ENCODE data around the gene CATSPER3. TPM values are rescaled to one million over a fixed set of nuclear protein-coding genes. Genes with fewer than 3 reads are reported as not detected.

The CATSPER3 gene
- total and polyA plus RNA-seq, 2 of the 8 experiments (the other 6 are each of a cell fraction or from before 2014, with no cell fraction given) = 0.62 TPM; not detected in 1

- H3K9ac ChIP-seq (replicated peaks in 1 of 4; ENCODE audit: extremely low read depth in 1 of 4, low read depth in 3 of 4, low read length in 3 of 4) = no peak within 1 kb of the TSS
- H3K36me3 ChIP-seq (ENCODE audit: control insufficient read depth in 2 of 4, insufficient read depth in 4 of 4, low read length in 3 of 4) = peaks cover 0 to 6% (median 0%) of the 10 kb centered on the region in 4 experiments; a peak in 1 of 8 replicates
- no peak within 1 kb of the TSS for H3K27ac ChIP-seq (ENCODE audit: low read depth, low read length)
- 0 out of 2 replicates have a peak within 1 kb of the TSS, but pooled peaks have one; percentile 12 for H2AFZ ChIP-seq (ENCODE audit: low read length)
- peak within 1 kb of the TSS; percentile 84; the same call in 1 of the 2 replicates for H2BK12ac ChIP-seq (ENCODE audit: low read depth, low read length)
- H4K91ac ChIP-seq (replicated peaks; ENCODE audit: insufficient read length, low read length) = no peak within 1 kb of the TSS
- DNase-seq (ENCODE audit: low read depth in 1 of 2, low spot score in 2 of 2) (no peak), FAIRE-seq (no peak)
- WGBS, 2 experiments (ENCODE audit: extremely low coverage in 1 of 2, insufficient coverage in 1 of 2, insufficient read length in 1 of 2, insufficient replicate concordance in 2 of 2, low coverage in 1 of 2, low lambda C conversion rate in 2 of 2, missing lambda C conversion rate in 1 of 2) = 1% methylated on average over 23 of the region's 49 CpGs; no CpG with 5 or more reads in 1 of the 2 experiments
- H3K79me1 ChIP-seq (ENCODE audit: low read depth, low read length) = 0 out of 2 replicates have a peak, but pooled peaks cover 2% of the 10 kb centered on the region
- H2BK15ac ChIP-seq (ENCODE audit: low read length) = peak within 1 kb of the TSS; percentile 81; the same call in 1 of the 2 replicates
- no peak within 1 kb of the TSS for H2AK5ac ChIP-seq (ENCODE audit: low read depth, low read length)
- H3K4me2 ChIP-seq (ENCODE audit: insufficient read depth in 1 of 2, low read depth in 2 of 2, low read length in 2 of 2) = peak within 1 kb of the TSS; percentile 68 to 81
- H2BK20ac ChIP-seq (ENCODE audit: low read length) = no peak within 1 kb of the TSS
- no peak within 1 kb of the TSS for H2BK120ac ChIP-seq (replicated peaks; ENCODE audit: low read depth, low read length)
- H4K8ac ChIP-seq (ENCODE audit: extremely low read depth, insufficient read depth, low read length) = peak within 1 kb of the TSS; percentile 42; the same call in 1 of the 2 replicates
- ChIA-PET CTCF (ENCODE audit: partially characterized antibody) (interaction anchor here (0.9 to 2.0 kb wide), 3 partner anchors 10 to 157 kb away, joined by 3 to 7 read pairs (median 3); no protein-coding TSS in a partner anchor), POLR2A (ENCODE audit: partially characterized antibody) (no interaction called here)
- no peak within 1 kb of the TSS for H3K14ac ChIP-seq (ENCODE audit: insufficient read length)
- H3K23ac ChIP-seq (ENCODE audit: insufficient read length) = no peak within 1 kb of the TSS
- H2BK5ac ChIP-seq (ENCODE audit: low read depth, low read length) = no peak within 1 kb of the TSS
- peak within 1 kb of the TSS; percentile 18 to 57 (median 23); a peak in 7 of 8 replicates for H3K4me3 ChIP-seq (ENCODE audit: extremely low read depth in 1 of 4, insufficient read depth in 2 of 4, low read depth in 3 of 4, low read length in 4 of 4)
- no peak within 1 kb of the TSS for H3K4ac ChIP-seq (replicated peaks; ENCODE audit: insufficient read length, low read depth, low read length)
- TF ChIP-seq ATF2 (IDR thresholded peaks at IDR 0.05; ENCODE audit: low read length) (no peak), GABPA (IDR thresholded peaks at IDR 0.05; ENCODE audit: borderline replicate concordance, insufficient read depth, low read length) (no peak; the same call in 1 of the 2 replicates), POU5F1 (IDR thresholded peaks at IDR 0.05; ENCODE audit: low read depth, low read length) (no peak), KDM4A (IDR thresholded peaks at IDR 0.05; ENCODE audit: low read depth, low read length, severe bottlenecking) (peak; percentile 41)
- no peaks in the 10 kb centered on the region for H3K9me3 ChIP-seq (ENCODE audit: insufficient read depth in 2 of 2, low read depth in 1 of 2, low read length in 1 of 2)
- H3K27me3 ChIP-seq (replicated peaks in 1 of 4; ENCODE audit: control insufficient read depth in 3 of 4, extremely low read depth in 1 of 4, insufficient read depth in 3 of 4, low read length in 3 of 4) = peaks cover 92 to 99% (median 96%) of the 10 kb centered on the region in 4 experiments
- no peak within 1 kb of the TSS for H3K56ac ChIP-seq (replicated peaks; ENCODE audit: insufficient read length, low read depth, low read length)
- H3K4me1 ChIP-seq (replicated peaks in 1 of 4; ENCODE audit: control insufficient read depth in 3 of 4, insufficient read depth in 4 of 4, low read length in 3 of 4) = peaks cover 0 to 24% (median 19%) of the 10 kb centered on the region in 4 experiments; a peak in 6 of 7 replicates
- no peaks in the 10 kb centered on the region for H3K79me2 ChIP-seq (ENCODE audit: control insufficient read depth in 1 of 2, insufficient read depth in 2 of 2, low read length in 2 of 2)
- H3K18ac ChIP-seq (ENCODE audit: extremely low read depth, low read length) = no peak within 1 kb of the TSS
- H4K20me1 ChIP-seq (replicated peaks in 1 of 2; ENCODE audit: control insufficient read depth in 1 of 2, insufficient read depth in 2 of 2, low read length in 2 of 2) = peaks cover 36 to 61% of the 10 kb centered on the region in 2 experiments
- peaks cover 4% of the 10 kb centered on the region; the same call in 1 of the 2 replicates for H3K23me2 ChIP-seq (ENCODE audit: low read depth, low read length)
- no peak within 1 kb of the TSS for H4K5ac ChIP-seq (ENCODE audit: insufficient read length, low read depth, low read length)
Measured at GRCh38 chr5:135033901-135034235, 66.2 kb downstream of the CATSPER3 start, which contains the start of gene PITX1. Gene PITX1 (minus strand): TSS chr5:135034228. CDS start chr5:135033881, 347 bp downstream.
